Measurements from ENCODE around the gene UGT3A1.
"Not testable (repeated sequence)": the region's sequence is repeated elsewhere in the genome, so short reads cannot be mapped to it uniquely, and the experiment has no call there.

The UGT3A1 gene

GRCh38 chr5:36028816-36029465, 37.8 kb upstream of the UGT3A1 start:
- H4K20me1 ChIP-seq (ENCODE audit: insufficient read depth, low read length), result no peaks in the 10 kb centered on the region
- H3K4me1 ChIP-seq (ENCODE audit: insufficient read depth, low read length, severe bottlenecking), result no peaks in the 10 kb centered on the region
- no peaks in the 10 kb centered on the region for H3F3A ChIP-seq (ENCODE audit: insufficient read depth, low read length)
- H3K27ac ChIP-seq (ENCODE audit: low read depth, low read length, poor library complexity, severe bottlenecking), result no peak overlapping the region
- H3K9me2 ChIP-seq (ENCODE audit: low read depth, low read length), result no peaks in the 10 kb centered on the region
- no peak overlapping the region for H3K4me3 ChIP-seq (ENCODE audit: low read depth, low read length, poor library complexity, severe bottlenecking)
- no peaks in the 10 kb centered on the region for H3K36me3 ChIP-seq (ENCODE audit: insufficient read depth, low read length)
- H3K79me2 ChIP-seq (ENCODE audit: insufficient read depth, low read length), result no peaks in the 10 kb centered on the region
- no peak overlapping the region for H3K4me2 ChIP-seq (ENCODE audit: low read length)
- TF ChIP-seq EZH2 (IDR thresholded peaks at IDR 0.05; ENCODE audit: borderline replicate concordance, low read length), result no peak
- no peak for TF ChIP-seq CTCF (IDR thresholded peaks at IDR 0.05; ENCODE audit: low read length)
- no peaks in the 10 kb centered on the region for H3K27me3 ChIP-seq (ENCODE audit: insufficient read depth, low read length)
- H2AFZ ChIP-seq (ENCODE audit: low read length), result no peak overlapping the region
- no peaks in the 10 kb centered on the region for H3K9me3 ChIP-seq (ENCODE audit: low read length)
- H3K9ac ChIP-seq (ENCODE audit: low read length), result no peak overlapping the region

GRCh38 chr5:36027711-36028110, 36.5 kb upstream of the UGT3A1 start:
- H3F3A ChIP-seq (ENCODE audit: insufficient read depth, low read length), result no peaks in the 10 kb centered on the region
- H3K79me2 ChIP-seq (ENCODE audit: insufficient read depth, low read length), result no peaks in the 10 kb centered on the region
- no peak overlapping the region for H3K27ac ChIP-seq (ENCODE audit: low read depth, low read length, poor library complexity, severe bottlenecking)
- H3K4me1 ChIP-seq (ENCODE audit: insufficient read depth, low read length, severe bottlenecking), result no peaks in the 10 kb centered on the region
- no peak overlapping the region for H3K4me3 ChIP-seq (ENCODE audit: low read depth, low read length, poor library complexity, severe bottlenecking)
- H3K9me2 ChIP-seq (ENCODE audit: low read depth, low read length), result no peaks in the 10 kb centered on the region
- H3K9ac ChIP-seq (ENCODE audit: low read length), result no peak overlapping the region
- H3K9me3 ChIP-seq (ENCODE audit: low read length), result no peaks in the 10 kb centered on the region
- no peaks in the 10 kb centered on the region for H3K36me3 ChIP-seq (ENCODE audit: insufficient read depth, low read length)
- no peaks in the 10 kb centered on the region for H3K27me3 ChIP-seq (ENCODE audit: insufficient read depth, low read length)
- no peak overlapping the region for H3K4me2 ChIP-seq (ENCODE audit: low read length)
- no peak for TF ChIP-seq CTCF (IDR thresholded peaks at IDR 0.05; ENCODE audit: low read length)
- no peak for TF ChIP-seq EZH2 (IDR thresholded peaks at IDR 0.05; ENCODE audit: borderline replicate concordance, low read length)
- no peaks in the 10 kb centered on the region for H4K20me1 ChIP-seq (ENCODE audit: insufficient read depth, low read length)
- H2AFZ ChIP-seq (ENCODE audit: low read length), result no peak overlapping the region

- H4K20me1 ChIP-seq (ENCODE audit: insufficient read depth, low read length), result no peaks in the 10 kb centered on the region
- H3K9me3 ChIP-seq (ENCODE audit: low read length), result no peaks in the 10 kb centered on the region
- H3F3A ChIP-seq (ENCODE audit: insufficient read depth, low read length), result no peaks in the 10 kb centered on the region
- H3K9ac ChIP-seq (ENCODE audit: low read length), result no peak overlapping the region
- H3K9me2 ChIP-seq (ENCODE audit: low read depth, low read length), result no peaks in the 10 kb centered on the region
- no peaks in the 10 kb centered on the region for H3K79me2 ChIP-seq (ENCODE audit: insufficient read depth, low read length)
- no peak overlapping the region for H3K4me3 ChIP-seq (ENCODE audit: low read depth, low read length, poor library complexity, severe bottlenecking)
- H3K27me3 ChIP-seq (ENCODE audit: insufficient read depth, low read length), result no peaks in the 10 kb centered on the region
- H3K4me1 ChIP-seq (ENCODE audit: insufficient read depth, low read length, severe bottlenecking), result no peaks in the 10 kb centered on the region
- no peak overlapping the region for H3K27ac ChIP-seq (ENCODE audit: low read depth, low read length, poor library complexity, severe bottlenecking)
- no peak for TF ChIP-seq CTCF (IDR thresholded peaks at IDR 0.05; ENCODE audit: low read length)
- no peak for TF ChIP-seq EZH2 (IDR thresholded peaks at IDR 0.05; ENCODE audit: borderline replicate concordance, low read length)
- no peak overlapping the region for H3K4me2 ChIP-seq (ENCODE audit: low read length)
- H3K36me3 ChIP-seq (ENCODE audit: insufficient read depth, low read length), result no peaks in the 10 kb centered on the region
- no peak overlapping the region for H2AFZ ChIP-seq (ENCODE audit: low read length)
Measured at GRCh38 chr5:36026706-36027465, 35.7 kb upstream of the UGT3A1 start.

- not testable (repeated sequence) for H3K9me3 ChIP-seq (ENCODE audit: low read length); H3K9me2 ChIP-seq (ENCODE audit: low read depth, low read length); H3K4me2 ChIP-seq (ENCODE audit: low read length); H3K79me2 ChIP-seq (ENCODE audit: insufficient read depth, low read length); H2AFZ ChIP-seq (ENCODE audit: low read length); H3F3A ChIP-seq (ENCODE audit: insufficient read depth, low read length); H4K20me1 ChIP-seq (ENCODE audit: insufficient read depth, low read length); H3K4me1 ChIP-seq (ENCODE audit: insufficient read depth, low read length, severe bottlenecking); H3K4me3 ChIP-seq (ENCODE audit: low read depth, low read length, poor library complexity, severe bottlenecking); H3K36me3 ChIP-seq (ENCODE audit: insufficient read depth, low read length); H3K27me3 ChIP-seq (ENCODE audit: insufficient read depth, low read length); H3K27ac ChIP-seq (ENCODE audit: low read depth, low read length, poor library complexity, severe bottlenecking); H3K9ac ChIP-seq (ENCODE audit: low read length)
Measured at GRCh38 chr5:36022246-36022645, 31.1 kb upstream of the UGT3A1 start.

GRCh38 chr5:36019584-36019983, 28.4 kb upstream of the UGT3A1 start:
- not testable (repeated sequence) for H3K9me3 ChIP-seq (ENCODE audit: low read length); H2AFZ ChIP-seq (ENCODE audit: low read length); H3K4me3 ChIP-seq (ENCODE audit: low read depth, low read length, poor library complexity, severe bottlenecking); H4K20me1 ChIP-seq (ENCODE audit: insufficient read depth, low read length); H3K4me2 ChIP-seq (ENCODE audit: low read length); H3K27me3 ChIP-seq (ENCODE audit: insufficient read depth, low read length); H3F3A ChIP-seq (ENCODE audit: insufficient read depth, low read length); H3K36me3 ChIP-seq (ENCODE audit: insufficient read depth, low read length); H3K9ac ChIP-seq (ENCODE audit: low read length); H3K79me2 ChIP-seq (ENCODE audit: insufficient read depth, low read length); H3K27ac ChIP-seq (ENCODE audit: low read depth, low read length, poor library complexity, severe bottlenecking); H3K4me1 ChIP-seq (ENCODE audit: insufficient read depth, low read length, severe bottlenecking); H3K9me2 ChIP-seq (ENCODE audit: low read depth, low read length)
